Epidermal melanocyte (primary cell): ENCODE results near the gene ACTR3C.
"Not testable (repeated sequence)": the region's sequence is repeated elsewhere in the genome, so short reads cannot be mapped to it uniquely, and the experiment has no call there.

Source experiments
- DNase-seq: peaks from one replicate; pipeline ENCODE4 v3.0.0; 2011; ENCODE audit warnings: low spot score; ENCODE audit not compliant: insufficient read length

Gene ACTR3C

DNA sequence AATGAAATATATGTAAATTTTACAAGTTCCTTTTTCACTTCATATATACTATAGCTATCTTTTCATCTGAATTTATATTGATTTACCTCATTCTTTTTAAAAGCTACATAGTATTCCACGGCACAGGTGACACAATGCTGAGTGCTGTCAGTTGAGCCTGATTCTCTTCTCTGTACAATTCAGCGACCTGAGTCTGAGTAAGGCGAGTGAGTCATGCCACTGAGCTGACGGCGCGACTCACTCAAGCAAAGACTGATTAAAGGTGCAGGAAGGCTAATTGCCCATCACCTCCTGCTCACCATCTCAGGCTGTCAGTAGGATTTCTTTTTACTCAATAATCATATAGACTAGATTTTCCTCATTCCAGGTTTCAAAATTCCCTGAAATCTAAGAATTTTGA, 39.7 kb downstream of the ACTR3C start:
- not testable (repeated sequence) for DNase-seq

DNA sequence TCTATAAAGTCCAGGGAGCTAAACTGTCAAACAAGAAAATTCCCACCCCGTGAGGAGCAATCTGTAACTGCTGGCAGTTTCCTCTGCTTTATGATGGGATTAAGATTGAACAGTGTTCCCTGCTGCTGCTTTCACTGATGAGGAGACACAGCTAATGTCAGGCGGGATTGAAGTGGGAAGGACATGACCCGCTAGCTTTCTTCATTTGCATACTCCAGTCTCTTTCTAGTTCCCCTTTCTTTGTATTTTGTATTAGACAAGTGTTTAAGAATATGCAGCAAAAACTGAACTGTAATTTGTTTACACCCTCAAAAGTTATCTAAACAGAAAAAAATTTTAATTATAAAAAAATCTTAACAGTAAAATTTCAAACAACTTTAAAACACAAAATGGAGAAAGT, 40.2 kb downstream of the ACTR3C start:
- DNase-seq = not testable (repeated sequence)

DNA sequence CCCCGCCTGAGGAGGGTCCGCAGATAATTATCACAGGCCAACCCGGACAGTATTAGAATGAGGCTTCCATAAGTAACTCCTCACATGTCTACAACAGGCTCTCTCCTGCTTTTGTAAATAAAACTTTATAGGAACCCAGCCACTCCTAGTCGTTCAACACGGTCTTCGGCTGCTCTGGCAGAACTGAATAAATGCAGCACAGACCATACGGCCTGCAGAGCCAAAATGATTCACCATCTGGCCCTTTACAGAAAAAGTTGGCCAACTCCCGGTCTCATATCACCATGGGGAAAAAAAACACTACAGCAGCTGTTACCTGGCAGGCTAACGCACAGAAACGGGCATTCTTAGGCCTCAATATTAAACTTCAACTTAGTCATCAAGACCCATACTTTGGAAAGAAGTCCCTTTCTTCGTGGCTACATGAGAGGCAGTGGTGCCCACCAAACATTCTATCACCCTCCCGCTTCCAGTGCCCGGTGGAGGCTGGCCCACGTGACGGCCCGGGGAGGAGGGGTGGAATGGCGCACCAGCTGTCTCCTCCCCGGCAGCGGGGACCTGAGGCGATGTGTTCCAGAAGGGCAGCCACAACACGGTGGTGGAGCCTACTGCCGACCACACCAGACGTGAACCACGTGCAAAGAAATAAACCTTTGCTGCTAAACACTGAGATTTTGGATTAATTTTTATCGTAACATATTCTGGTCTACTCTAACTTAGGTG, 41.5 kb downstream of the ACTR3C start:
- not testable (repeated sequence) for DNase-seq

DNA sequence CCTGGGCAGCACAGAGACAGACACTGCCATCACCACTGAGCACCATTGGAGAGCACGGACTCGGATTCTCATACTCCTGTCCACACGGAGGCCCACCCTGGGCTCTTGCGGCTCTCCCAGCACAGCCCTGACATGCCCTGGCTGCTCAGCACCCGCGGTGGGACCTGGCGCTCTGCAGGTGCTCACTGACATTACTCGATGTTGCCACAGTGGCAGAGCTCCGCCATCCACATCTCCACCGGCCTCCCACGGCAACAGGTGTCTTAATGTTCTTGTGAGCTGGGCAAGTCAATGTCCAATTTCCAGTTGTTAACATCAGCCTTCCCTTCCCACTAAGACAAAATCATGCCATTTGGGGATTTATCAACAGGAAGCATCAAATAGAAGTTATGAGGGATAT, 45.0 kb downstream of the ACTR3C start:
- DNase-seq = not testable (repeated sequence)

DNA sequence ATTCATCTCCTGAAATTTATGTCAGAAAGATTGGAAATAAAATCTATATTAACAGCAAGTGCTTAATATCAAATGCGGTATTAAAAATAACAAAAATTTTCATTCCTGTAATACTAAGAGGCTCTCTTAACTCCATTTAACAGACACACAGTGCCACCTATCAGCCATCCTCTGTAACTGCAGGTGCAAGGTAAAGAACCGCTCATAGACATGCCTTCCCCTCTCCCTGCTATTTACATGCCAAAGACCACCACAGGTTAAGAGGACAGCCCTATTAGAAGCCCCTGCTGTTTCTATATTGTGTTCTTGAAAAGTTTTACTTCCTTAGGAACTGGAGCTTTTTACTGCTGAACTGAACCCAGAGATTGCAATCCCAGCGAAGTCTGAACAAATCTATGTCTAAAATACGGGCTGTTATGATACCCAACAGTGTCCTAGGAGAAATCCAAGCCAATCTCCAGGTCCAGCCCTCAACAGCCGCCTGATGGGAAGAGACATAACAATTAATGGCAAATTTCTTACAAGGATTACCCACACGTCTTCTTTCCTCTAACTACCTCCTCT, 47.1 kb downstream of the ACTR3C start:
- DNase-seq = peak; percentile 21

DNA sequence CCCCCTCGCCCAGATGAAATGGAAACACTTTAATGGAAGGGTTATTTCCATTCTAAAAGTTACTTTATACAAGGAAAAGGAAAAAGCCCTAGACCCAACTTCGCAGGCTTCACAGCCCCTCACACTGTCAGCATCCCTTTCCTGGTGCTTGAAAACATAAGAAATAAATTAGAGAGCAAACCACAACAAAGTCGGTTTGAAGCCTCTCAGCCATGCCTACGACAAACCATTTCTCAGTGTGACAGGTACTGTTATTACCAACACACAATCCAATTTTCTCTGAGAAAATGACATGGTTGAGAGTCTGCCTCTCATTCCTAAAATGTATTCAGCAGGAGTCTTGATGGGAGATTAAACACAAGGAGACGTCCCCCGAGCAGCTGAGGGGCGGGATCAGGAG, 51.4 kb downstream of the ACTR3C start:
- DNase-seq = not testable (repeated sequence)

DNA sequence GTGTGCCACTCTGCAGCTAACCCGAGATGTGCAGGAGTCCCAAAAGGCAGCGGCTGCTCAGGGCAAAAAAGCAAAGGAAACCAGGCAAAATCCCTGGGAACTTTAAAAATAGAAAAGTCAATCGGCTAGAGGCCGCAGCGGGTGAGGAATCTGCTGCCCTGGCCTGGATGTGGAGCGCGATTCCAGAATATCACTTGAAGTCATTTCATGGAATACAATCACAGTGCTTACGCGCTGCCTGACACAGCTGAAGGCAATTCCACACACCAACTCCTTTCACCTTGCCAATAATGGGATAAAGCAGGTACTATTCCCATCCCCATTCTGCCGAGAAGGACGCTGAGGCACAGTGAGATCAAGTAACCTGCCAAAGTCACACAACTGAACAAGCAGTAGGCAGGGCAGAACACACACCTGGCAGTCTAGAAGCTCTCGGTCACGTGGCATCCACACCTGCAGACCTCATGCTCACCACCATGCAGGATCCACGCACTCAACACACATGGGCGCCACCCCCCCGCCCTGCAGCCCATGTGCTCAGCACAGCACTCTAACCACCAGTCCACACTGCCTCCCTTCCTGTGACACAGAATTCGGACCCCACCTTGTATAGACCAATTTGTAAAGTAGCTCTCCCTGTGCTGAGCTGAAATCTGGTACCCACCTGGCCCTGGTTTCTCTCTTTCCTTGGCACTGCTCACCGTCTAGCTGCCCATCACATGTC, 53.1 kb downstream of the ACTR3C start:
- DNase-seq = not testable (repeated sequence)

DNA sequence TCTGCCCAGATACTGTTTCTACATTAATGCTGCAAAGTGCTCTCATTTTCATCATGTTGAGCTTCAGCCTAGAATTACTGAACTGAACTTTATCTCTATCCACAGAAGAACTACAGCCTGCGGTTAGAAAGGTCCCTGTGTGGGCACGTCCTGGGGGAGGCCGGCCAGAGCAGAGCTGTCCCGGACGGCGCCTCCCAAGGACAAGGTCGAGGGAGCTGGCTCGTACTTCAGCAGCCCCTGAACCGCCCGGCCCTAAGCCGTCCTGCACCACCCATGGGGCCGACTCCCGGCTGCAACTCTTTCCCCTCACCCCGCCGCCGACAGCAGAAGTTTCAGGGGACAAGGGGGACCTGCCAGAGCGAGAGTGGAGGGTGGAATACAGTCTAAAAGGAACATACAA, 54.5 kb downstream of the ACTR3C start:
- not testable (repeated sequence) for DNase-seq

DNA sequence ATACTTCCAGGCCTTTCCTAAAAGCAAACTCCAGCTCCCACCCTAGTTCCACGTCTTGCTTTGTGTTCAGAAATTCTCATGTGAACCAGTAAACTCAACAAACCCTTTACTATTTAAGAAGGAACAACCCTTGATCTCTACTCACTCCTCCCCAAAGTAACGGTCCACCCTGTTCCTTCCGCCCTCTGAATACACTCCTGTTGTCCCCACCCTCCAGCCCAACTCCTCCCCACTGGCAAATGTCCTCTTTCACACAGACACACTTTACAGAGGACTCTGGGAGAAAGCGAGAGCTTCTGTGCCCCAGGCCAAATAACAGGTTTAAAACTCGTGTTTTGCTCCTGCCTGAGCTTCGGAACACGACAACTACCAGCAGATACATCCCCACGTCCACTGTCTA, 55.1 kb downstream of the ACTR3C start:
- not testable (repeated sequence) for DNase-seq

DNA sequence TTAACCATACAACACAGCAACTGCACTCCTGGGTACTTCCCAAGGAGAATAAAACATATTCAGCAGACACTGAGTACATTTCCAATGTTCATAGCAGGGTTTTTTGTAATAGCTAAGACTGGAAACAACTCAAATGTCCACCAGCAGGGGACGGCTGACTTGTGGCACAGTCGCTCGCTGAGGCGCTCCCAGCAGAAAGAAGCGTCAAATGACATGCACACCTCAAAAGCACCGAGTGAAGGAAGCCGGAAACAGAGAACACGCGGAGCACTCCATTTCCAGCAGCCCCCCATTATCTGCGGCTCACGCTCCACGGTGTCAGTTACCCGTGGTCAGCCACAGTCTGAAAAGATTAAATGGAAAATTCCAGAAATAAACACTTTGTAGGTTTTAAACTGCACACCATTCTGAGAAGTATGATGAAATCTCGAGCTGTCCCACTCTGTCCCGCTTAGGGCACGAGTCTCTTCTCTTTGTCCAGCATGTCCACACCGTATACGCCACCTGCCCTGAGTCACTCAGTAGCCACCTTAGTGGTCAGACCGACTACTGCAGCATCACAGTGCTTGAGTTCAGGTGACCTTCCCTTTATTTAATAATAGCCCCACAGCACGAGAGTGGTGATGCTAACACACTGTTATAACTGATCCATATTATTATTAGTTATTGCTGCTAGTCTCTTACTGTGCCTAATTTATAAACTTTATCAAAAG, 56.2 kb downstream of the ACTR3C start:
- not testable (repeated sequence) for DNase-seq

DNA sequence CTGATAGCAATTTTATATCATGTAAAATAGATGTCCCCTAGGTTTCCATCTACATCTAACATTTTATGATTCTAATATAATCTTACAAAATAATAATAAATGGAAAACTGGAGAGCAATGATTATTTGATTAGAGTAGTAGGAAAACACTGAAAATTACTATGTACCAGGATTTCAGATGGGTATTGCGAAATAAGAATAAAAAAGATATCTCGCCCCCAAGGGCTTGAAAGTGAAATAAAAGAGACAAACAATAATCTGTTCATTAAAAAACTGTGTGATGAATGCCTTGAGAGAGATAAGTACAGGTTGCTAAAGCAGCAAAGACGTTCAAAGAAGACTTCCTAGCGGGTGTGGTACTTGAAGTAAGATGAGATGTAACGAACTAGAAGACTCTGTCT, 60.7 kb downstream of the ACTR3C start:
- not testable (repeated sequence) for DNase-seq

DNA sequence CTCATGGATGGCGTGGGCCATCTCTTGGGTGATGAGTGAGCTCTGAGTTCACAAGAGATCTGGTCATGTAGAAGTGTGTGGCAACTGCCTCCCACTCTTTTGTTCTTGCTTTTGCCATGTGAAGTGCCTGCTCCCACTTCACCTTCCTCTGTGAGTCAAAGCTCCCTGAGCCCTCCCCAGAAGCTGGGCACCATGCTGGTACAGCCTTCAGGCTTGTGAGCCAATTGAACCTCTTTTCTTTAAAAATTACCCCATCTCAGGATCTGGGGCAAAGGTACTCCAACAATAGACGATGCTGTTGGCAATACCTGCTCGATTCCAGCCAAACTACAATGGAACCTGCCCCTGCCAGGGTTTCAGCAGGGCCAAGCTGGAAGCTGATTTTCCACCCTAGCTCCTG, 75.6 kb downstream of the ACTR3C start:
- DNase-seq = not testable (repeated sequence)

DNA sequence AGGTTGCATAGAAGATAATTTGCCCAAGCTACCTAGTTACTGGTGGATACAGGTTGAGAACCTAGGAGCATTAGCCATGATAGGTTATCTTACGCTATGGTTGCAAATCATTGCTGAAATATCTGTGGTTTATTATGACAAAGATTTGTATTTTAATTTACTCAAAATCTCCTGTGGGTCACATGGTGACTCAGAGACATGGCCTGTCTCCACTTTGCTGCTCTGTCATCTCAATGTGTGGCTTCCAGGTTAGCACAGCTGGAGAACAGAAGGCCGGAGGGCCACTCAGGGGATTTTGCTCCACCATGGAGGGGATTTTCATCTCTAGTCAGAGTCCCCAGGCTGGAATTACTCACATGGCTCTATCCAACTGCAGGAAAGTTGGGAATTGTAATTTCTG, 78.1 kb downstream of the ACTR3C start:
- not testable (repeated sequence) for DNase-seq

DNA sequence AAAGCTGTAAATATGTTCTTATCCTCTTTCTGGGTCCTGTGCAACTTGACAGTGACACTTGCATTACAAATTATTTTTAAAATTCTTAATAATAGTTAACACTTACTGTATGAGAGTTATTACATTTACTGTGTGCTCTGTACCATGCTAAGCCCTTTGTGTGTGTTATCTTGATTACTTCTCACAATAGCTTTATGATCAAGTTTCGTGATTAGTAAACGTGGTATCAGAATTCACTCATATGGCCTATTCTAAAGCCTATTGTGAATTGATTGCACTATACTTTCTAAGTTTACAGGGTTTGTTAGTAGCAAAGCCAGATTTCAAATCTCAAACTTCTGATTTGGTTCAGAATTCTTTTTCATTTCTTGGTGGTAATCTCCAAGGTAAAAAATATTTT, 80.4 kb downstream of the ACTR3C start:
- not testable (repeated sequence) for DNase-seq

DNA sequence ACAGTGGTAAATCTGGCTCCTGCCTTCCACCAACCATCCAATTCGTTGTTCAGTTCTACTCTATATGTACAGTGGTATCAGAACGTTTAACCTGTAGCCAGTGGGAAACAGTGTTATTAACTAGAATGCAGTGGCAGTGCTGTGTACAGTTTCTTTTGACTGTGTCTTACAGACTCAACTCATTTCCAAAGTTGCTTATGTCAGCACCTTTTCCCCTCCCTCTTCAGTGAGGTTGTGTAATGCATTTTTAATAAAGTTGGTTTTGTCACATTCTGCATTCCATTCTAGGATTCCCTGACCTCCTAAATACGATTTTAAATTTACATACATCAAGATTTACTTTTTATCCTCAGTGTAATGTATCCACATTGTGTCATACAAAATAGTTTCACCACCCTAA, 97.9 kb downstream of the ACTR3C start:
- not testable (repeated sequence) for DNase-seq

DNA sequence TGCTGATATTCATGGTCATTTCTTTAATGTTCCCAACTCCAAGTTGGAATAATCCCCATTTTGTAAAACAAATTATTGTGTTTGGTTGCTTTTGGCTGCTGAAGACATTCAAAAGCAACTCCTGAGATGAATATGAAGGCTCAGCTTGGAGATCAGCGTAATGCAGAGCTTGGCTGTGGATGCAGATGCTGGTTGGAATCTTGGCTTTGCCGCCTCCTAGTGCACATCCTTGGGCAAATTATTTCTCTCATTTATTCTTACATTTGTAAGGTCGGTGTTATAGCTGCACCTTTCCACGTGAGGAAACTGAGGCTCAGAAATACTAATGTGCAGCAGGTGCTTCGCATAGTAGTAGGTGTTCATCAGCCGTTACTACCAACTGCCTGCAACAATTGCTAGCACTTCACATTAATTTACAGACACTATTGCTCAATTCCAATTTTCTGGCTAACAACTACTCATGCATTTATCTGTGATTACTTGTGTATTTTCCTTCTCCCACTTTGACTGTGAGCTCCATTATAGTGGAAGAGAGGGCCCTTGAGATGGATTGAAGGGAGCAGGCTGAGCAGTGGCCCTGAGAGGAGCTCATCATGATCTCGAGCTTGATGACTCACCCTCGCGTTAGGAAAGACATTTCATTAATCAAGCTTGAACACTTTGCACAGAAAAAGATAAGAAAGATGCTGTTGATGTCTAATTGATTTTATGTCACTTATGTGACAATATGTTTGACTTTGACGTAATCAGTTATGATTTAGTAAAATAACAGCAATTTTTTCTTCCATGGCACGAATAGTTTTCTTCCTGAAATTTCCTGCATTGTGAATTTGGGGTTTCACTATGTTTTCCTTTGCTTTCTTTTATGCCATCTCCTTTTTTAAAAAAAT, 101.0 kb downstream of the ACTR3C start:
- DNase-seq = not testable (repeated sequence)

DNA sequence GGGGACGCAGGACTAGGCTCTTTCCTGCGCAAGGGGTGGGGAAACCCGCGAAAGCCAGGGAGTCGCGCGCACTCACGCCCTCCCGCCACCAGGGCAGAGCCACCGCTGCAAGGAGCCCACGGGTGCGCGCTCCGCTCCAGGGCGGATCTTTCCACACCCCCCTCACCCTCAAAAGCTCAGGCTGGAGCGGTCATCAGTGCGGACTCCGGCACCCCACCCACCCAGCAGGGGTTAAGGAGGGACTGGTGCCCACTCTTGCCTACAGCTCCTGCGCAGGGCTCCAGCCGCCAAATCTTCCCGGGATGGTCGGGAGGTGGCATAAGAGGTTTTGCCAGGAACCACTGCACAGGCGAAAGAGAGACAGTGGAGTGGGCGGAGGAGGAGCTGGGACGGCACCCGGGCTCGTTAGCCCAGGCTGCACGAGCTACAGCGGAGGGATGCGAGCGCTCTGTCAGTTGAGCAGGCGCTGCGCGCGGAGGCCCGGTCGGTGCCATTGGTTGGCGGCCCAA, 102.6 kb downstream of the ACTR3C start:
- not testable (repeated sequence) for DNase-seq

DNA sequence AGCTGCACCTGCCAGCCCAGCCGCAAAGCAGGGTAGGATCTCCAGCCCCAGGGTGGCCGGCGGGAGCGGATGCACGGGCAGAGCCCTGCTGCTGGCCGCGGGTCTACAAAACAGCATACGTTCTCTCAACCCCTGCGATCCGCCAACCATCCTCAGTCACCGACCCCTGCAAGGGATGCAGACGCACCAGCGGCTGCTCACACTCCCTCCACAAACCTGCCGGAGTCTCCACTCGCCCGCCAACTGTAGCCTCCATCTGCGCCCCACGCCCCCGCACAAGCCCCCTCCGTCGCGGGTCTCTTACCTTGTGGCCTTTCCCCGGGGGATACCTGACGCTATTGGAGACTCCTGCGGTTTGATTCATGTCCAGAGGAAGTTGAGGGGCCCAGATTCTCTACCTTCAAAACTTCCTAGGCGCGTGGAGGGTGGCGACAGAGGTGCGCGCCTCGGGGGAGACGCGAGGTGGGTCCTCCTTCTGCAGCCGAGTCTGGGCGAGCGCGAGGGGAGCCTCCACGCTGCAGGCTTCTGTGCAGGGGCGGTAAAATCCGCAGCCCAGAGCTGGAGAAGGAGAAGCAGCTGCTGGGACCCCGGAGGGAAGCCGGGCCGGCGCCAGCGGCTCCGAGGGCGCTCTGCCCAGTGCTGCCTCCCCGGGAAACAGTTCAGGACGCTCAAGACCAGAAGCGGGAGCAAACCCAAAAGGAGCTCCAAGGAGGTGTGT, 103.2 kb downstream of the ACTR3C start:
- DNase-seq = not testable (repeated sequence)

DNA sequence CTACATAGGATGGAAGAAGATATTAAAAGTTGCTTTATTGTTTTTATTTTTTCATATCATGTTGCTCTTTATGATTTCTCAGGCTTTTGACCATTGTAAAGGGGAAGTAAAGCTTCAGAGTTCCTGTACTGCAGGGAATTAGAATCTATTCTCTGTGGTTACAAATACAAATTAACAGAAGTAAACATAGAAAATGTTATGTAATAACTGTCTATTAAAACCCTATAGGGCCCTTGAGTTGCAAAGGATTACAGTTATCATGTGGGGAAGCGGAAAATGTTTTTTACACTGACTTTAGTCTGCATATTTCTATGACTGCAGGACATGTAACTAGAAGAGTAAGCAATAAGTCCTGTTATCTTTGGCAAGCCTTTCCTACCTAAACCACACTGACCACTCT, 116.5 kb downstream of the ACTR3C start:
- not testable (repeated sequence) for DNase-seq

DNA sequence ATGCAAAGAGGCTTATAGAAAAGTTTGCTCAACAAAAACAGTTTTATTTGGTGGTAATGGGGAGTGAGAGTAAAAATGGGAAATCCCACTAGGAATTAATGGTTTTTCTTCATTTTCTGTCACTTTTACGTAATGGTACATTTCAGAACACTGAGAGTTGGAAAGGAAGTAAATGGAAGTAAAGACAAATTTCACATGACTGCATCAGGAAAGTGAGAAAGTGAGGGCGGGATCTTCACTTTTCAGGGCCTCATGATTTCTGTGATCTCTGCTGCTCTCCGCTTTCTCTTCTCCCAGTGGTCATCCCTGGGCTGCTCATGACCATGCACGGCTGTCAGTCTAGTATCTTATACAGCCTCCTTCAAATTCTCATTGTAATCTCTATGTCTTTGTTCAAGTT, 117.5 kb downstream of the ACTR3C start:
- DNase-seq = not testable (repeated sequence)
